Panc1 (cell line): ENCODE results near the gene SYTL3. TPM values are rescaled to one million over a fixed set of nuclear protein-coding genes. Genes with fewer than 3 reads are reported as not detected.

Experiments used
- ATAC-seq: fragments of 200-7000 bp; cut with Tn5 transposase; 2 replicates; pipeline ENCODE4 v1.9.1; 2020; ENCODE audit warnings: mild to moderate bottlenecking, moderate library complexity
- BruUV-seq: library from RNA; stranded (reverse); fragments of 400-500 nt; replicated peaks from 2 replicates; lab custom pipeline; 2021; lab: Mats Ljungman, UMichigan
- CTCF ChIA-PET: fragments of 300-600 bp; sonication (Branson Sonifier 250); formaldehyde crosslinking; loops from one replicate; lab custom pipeline; 2022; ENCODE audit warnings: antibody characterized with exemption; lab: Charles Lee
- POLR2A ChIA-PET: fragments of 300-600 bp; sonication (Branson Sonifier 250); formaldehyde crosslinking; loops from one replicate; lab custom pipeline; 2022; ENCODE audit warnings: antibody characterized with exemption; lab: Charles Lee
- DNase-seq: peaks from one replicate; pipeline ENCODE4 v3.0.0-alpha.2; 2010; ENCODE audit warnings: low read depth, low spot score
- H3K27ac ChIP-seq: 2 replicates; pipeline ENCODE4 v1.5.1; 2011; ENCODE audit warnings: mild to moderate bottlenecking, low read length, inconsistent platforms
- H3K27me3 ChIP-seq: fragments of 200-500 bp; sonication (Bioruptor generic); 2 replicates; pipeline ENCODE4 v1.6.0; 2014; ENCODE audit warnings: low read length, inconsistent platforms; ENCODE audit not compliant: control insufficient read depth, insufficient read depth
- H3K36me3 ChIP-seq: fragments of 200-500 bp; sonication (Bioruptor generic); 2 replicates; pipeline ENCODE4 v1.5.1; 2014; ENCODE audit warnings: inconsistent platforms, mild to moderate bottlenecking, low read length, moderate library complexity; ENCODE audit not compliant: control insufficient read depth, insufficient read depth
- H3K4me1 ChIP-seq: 2 replicates; pipeline ENCODE4 v1.5.1; 2011; ENCODE audit warnings: inconsistent platforms, mild to moderate bottlenecking, low read length, moderate library complexity; ENCODE audit not compliant: control insufficient read depth, insufficient read depth
- H3K4me3 ChIP-seq, 2 experiments: 2 replicates each; pipeline ENCODE4 v1.5.1; 2011 to 2012; ENCODE audit warnings: low read depth in 2 of 2, low read length in 2 of 2, mild to moderate bottlenecking in 2 of 2, inconsistent platforms in 1 of 2, moderate library complexity in 1 of 2
- H3K9me3 ChIP-seq: fragments of 200-500 bp; sonication (Bioruptor generic); 2 replicates; pipeline ENCODE4 v1.5.1; 2014; ENCODE audit warnings: low read depth, mild to moderate bottlenecking, inconsistent platforms, low read length, moderate library complexity; ENCODE audit not compliant: control insufficient read depth, insufficient read depth
- CTCF ChIP-seq: fragments of 450-650 bp; IDR thresholded peaks from 2 replicates; pipeline ENCODE4 v1.5.1; 2017; ENCODE audit warnings: mild to moderate bottlenecking
- POLR2AphosphoS5 ChIP-seq: IDR thresholded peaks from 2 replicates; pipeline ENCODE4 v1.6.1; 2012; ENCODE audit warnings: mild to moderate bottlenecking, low read depth, low read length, moderate library complexity
- REST ChIP-seq, 2 experiments: IDR thresholded peaks; 2 replicates each; pipeline ENCODE4 v1.6.1; 2011 to 2012; ENCODE audit warnings: low read depth in 2 of 2, control low read depth in 1 of 2, low read length in 1 of 2, mild to moderate bottlenecking in 1 of 2, moderate library complexity in 1 of 2; ENCODE audit not compliant: insufficient read depth in 1 of 2
- SIN3A ChIP-seq: IDR thresholded peaks from 2 replicates; pipeline ENCODE4 v1.6.1; 2012; ENCODE audit warnings: low read depth, mild to moderate bottlenecking, low read length, moderate library complexity, borderline replicate concordance; ENCODE audit not compliant: insufficient read depth
- TCF7L2 ChIP-seq: IDR thresholded peaks from 2 replicates; pipeline ENCODE4 v1.6.1; 2011; ENCODE audit warnings: mild to moderate bottlenecking, low read depth, low read length, inconsistent platforms
- in situ Hi-C: cut with HindIII; loops from 2 replicates; pipeline ENCODE4 v1.10.0; 2016; ENCODE audit warnings: low sequenced_read_pairs, low pct_unique_long_range_greater_than_20kb
- intact Hi-C: fragments of 100-400 bp; cut with micrococcal nuclease; formaldehyde crosslinking; loops from one replicate; pipeline ENCODE4 v1.10.0; 2022; ENCODE audit not compliant: unreplicated experiment
- total RNA-seq: library from RNA; stranded (reverse); gene quantifications from one replicate; pipeline ENCODE4 v1.2.1, GENCODE V29; 2021; ENCODE audit not compliant: unreplicated experiment

Gene SYTL3
- total RNA-seq, 1 experiment from 2014 or later, result 1.4 TPM

- H3K4me3 ChIP-seq, result no peak overlapping the region
- H3K9me3 ChIP-seq, result no peaks in the 10 kb centered on the region
- DNase-seq (no peak), ATAC-seq (no peak)
- no peak overlapping the region for H3K27ac ChIP-seq
- in situ Hi-C loops, result no loop called here
- POLR2A ChIA-PET, result no interaction called here
- H3K4me1 ChIP-seq, result no peaks in the 10 kb centered on the region
- no peak for TF ChIP-seq CTCF
- TF ChIP-seq POLR2AphosphoS5, result no peak
- TF ChIP-seq SIN3A, result no peak
- TF ChIP-seq REST (IDR thresholded peaks at IDR 0.05; ENCODE audit: insufficient read depth in 1 of 2, low read depth in 2 of 2, low read length in 1 of 2), result no peak
- no peak for TF ChIP-seq TCF7L2
- intact Hi-C loops, result no loop called here
- no TSS peak for BruUV-seq
- H3K36me3 ChIP-seq, result no peaks in the 10 kb centered on the region
- CTCF ChIA-PET, result no interaction called here
- H3K27me3 ChIP-seq, result no peaks in the 10 kb centered on the region
Measured at GRCh38 chr6:158756977-158757752, 107.3 kb downstream of the SYTL3 start.

- H3K9me3 ChIP-seq, result no peaks in the 10 kb centered on the region
- CTCF ChIA-PET, result no interaction called here
- POLR2A ChIA-PET, result no interaction called here
- H3K27me3 ChIP-seq, result no peaks in the 10 kb centered on the region
- ATAC-seq, result no peak
- no peak overlapping the region for H3K27ac ChIP-seq
- DNase-seq, result no peak
- intact Hi-C loops, result no loop called here
- no peak overlapping the region for H3K4me3 ChIP-seq
- H3K36me3 ChIP-seq, result no peaks in the 10 kb centered on the region
- H3K4me1 ChIP-seq, result no peaks in the 10 kb centered on the region
- in situ Hi-C loops, result no loop called here
- TF ChIP-seq SIN3A, result no peak
- no peak for TF ChIP-seq REST (IDR thresholded peaks at IDR 0.05; ENCODE audit: insufficient read depth in 1 of 2, low read depth in 2 of 2, low read length in 1 of 2)
- TF ChIP-seq POLR2AphosphoS5, result no peak
- TF ChIP-seq TCF7L2, result no peak
- TF ChIP-seq CTCF, result no peak
- no TSS peak for BruUV-seq
Measured at GRCh38 chr6:158757753-158758090, 107.9 kb downstream of the SYTL3 start.
